Cardiac muscle cell (in vitro differentiated cells and primary cell): ENCODE results near the gene POC1A. TPM values are rescaled to one million over a fixed set of nuclear protein-coding genes. Genes with fewer than 3 reads are reported as not detected.

Experiments
- DNase-seq, 2 donors: peaks; one replicate each; pipeline versions ENCODE4 v3.0.0 to v3.0.0-alpha.2; 2010 to 2017; ENCODE audit warnings: low read depth in 1 of 2, low spot score in 1 of 2
- H3K27ac ChIP-seq: fragments of 200-600 bp; sonication (generic); 2 replicates; pipeline ENCODE4 v1.5.1; 2016
- H3K27me3 ChIP-seq: fragments of 200-600 bp; sonication (generic); 2 replicates; pipeline ENCODE4 v1.6.0; 2016; ENCODE audit warnings: control low read depth
- H3K36me3 ChIP-seq: fragments of 200-600 bp; sonication (generic); 2 replicates; pipeline ENCODE4 v1.5.1; 2016; ENCODE audit warnings: control low read depth
- H3K4me1 ChIP-seq: fragments of 200-600 bp; sonication (generic); 2 replicates; pipeline ENCODE4 v1.8.1; 2017; ENCODE audit warnings: low read depth, mild to moderate bottlenecking, mixed run types
- H3K4me3 ChIP-seq: fragments of 200-600 bp; sonication (generic); 2 replicates; pipeline ENCODE4 v1.5.1; 2016; ENCODE audit warnings: mild to moderate bottlenecking
- H3K9me3 ChIP-seq: fragments of 200-600 bp; sonication (generic); 2 replicates; pipeline ENCODE4 v1.5.1; 2017; ENCODE audit warnings: low read depth, mild to moderate bottlenecking, control low read depth
- CTCF ChIP-seq: IDR thresholded peaks from 2 replicates; pipeline ENCODE4 v1.5.1; 2012; ENCODE audit warnings: low read depth, mild to moderate bottlenecking, low read length
- polyA plus RNA-seq: library from polyadenylated mRNA; unstranded; fragments of >200 nt; fragmentation: Nextera tagmentation; extraction: Ambion mirVana; gene quantifications from 2 replicates; pipeline ENCODE4 v1.2.1, GENCODE V29; 2016
- total RNA-seq: library from RNA; depleted of rRNA; stranded (reverse); fragments of >200 nt; gene quantifications from 2 replicates; pipeline ENCODE4 v1.2.3, GENCODE V29; 2016

POC1A gene
- total and polyA plus RNA-seq, 2 experiments from 2014 or later = 10.6 to 12.4 TPM

GRCh38 chr3:52149726-52150125, 4.5 kb downstream of the POC1A start:
- no peaks in the 10 kb centered on the region for H3K27me3 ChIP-seq
- no peak for DNase-seq
- no peak overlapping the region for H3K4me3 ChIP-seq
- no peak for TF ChIP-seq CTCF
- H3K4me1 ChIP-seq = no peaks in the 10 kb centered on the region
- no peaks in the 10 kb centered on the region for H3K9me3 ChIP-seq
- H3K27ac ChIP-seq = no peak overlapping the region
- no peaks in the 10 kb centered on the region for H3K36me3 ChIP-seq

- H3K4me3 ChIP-seq = no peak overlapping the region
- no peaks in the 10 kb centered on the region for H3K27me3 ChIP-seq
- no peak for DNase-seq
- H3K4me1 ChIP-seq = peaks cover 1% of the 10 kb centered on the region
- no peaks in the 10 kb centered on the region for H3K36me3 ChIP-seq
- H3K27ac ChIP-seq = no peak overlapping the region
- TF ChIP-seq CTCF = no peak
- no peaks in the 10 kb centered on the region for H3K9me3 ChIP-seq
Measured at GRCh38 chr3:52149021-52149420, 5.2 kb downstream of the POC1A start.

- no peaks in the 10 kb centered on the region for H3K36me3 ChIP-seq
- TF ChIP-seq CTCF = no peak
- H3K9me3 ChIP-seq = no peaks in the 10 kb centered on the region
- H3K4me1 ChIP-seq = peaks cover 3% of the 10 kb centered on the region
- H3K4me3 ChIP-seq = no peak overlapping the region
- no peaks in the 10 kb centered on the region for H3K27me3 ChIP-seq
- no peak overlapping the region for H3K27ac ChIP-seq
- no peak for DNase-seq
Measured at GRCh38 chr3:52147804-52148203, 6.4 kb downstream of the POC1A start.

- Histone ChIP-seq H3K9me3 (no peaks in the 10 kb centered on the region), H3K27ac (no peak overlapping the region), H3K27me3 (no peaks in the 10 kb centered on the region), H3K4me3 (no peak overlapping the region), H3K4me1 (peaks cover 3% of the 10 kb centered on the region), H3K36me3 (no peaks in the 10 kb centered on the region)
- no peak for TF ChIP-seq CTCF
- no peak for DNase-seq
Measured at GRCh38 chr3:52146811-52147210, 7.4 kb downstream of the POC1A start.

- no peak overlapping the region for H3K27ac ChIP-seq
- peaks cover 3% of the 10 kb centered on the region for H3K4me1 ChIP-seq
- no peak for TF ChIP-seq CTCF
- H3K4me3 ChIP-seq = no peak overlapping the region
- no peaks in the 10 kb centered on the region for H3K27me3 ChIP-seq
- DNase-seq = no peak
- H3K9me3 ChIP-seq = no peaks in the 10 kb centered on the region
- no peaks in the 10 kb centered on the region for H3K36me3 ChIP-seq
Measured at GRCh38 chr3:52146189-52146588, 8.0 kb downstream of the POC1A start.

- Histone ChIP-seq H3K4me1 (peaks cover 3% of the 10 kb centered on the region), H3K36me3 (no peaks in the 10 kb centered on the region)
- no peak for TF ChIP-seq CTCF
Measured at GRCh38 chr3:52145736-52146110, 8.5 kb downstream of the POC1A start.

More at GRCh38 chr3:52145736-52146110, 8.5 kb downstream of the POC1A start:
- Histone ChIP-seq H3K4me3 (no peak overlapping the region), H3K27me3 (no peaks in the 10 kb centered on the region), H3K9me3 (no peaks in the 10 kb centered on the region), H3K27ac (no peak overlapping the region)
- DNase-seq = no peak
